HG02981 (cell line): ENCODE measurements around the gene SCAPER.
"Not testable (repeated sequence)": the region's sequence is repeated elsewhere in the genome, so short reads cannot be mapped to it uniquely, and the experiment has no call there.

Experiments
- ATAC-seq: cut with Tn5 transposase; IDR thresholded peaks from one replicate; pipeline ENCODE4 v1.9.1; 2021; ENCODE audit warnings: mild to moderate bottlenecking, moderate library complexity; ENCODE audit not compliant: unreplicated experiment

Gene SCAPER

DNA sequence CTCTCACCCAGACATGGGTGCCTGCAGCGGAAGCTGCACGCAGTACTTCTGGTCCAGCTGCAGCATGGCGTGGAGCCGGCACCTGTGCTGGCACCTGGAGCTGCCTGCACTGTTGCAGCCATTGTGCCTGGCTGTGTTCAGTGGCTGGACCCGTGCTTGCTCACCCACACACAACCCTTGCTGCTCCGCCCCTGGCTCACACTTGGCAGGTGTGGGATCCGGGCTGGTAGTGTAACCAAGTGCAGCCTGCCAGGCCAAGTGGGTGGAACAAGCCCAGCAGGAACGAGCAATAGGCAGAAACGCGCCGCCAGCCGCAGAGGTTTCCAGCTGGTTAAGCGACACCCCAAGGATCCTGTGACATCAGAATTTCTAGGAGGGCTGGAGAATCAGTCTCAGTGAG is 11.2 kb upstream of the SCAPER start:
- ATAC-seq, result no peak

GRCh38 chr15:76913737-76914136 is 8.6 kb upstream of the SCAPER start:
- ATAC-seq, result no peak

GRCh38 chr15:76912430-76912829 is 7.3 kb upstream of the SCAPER start:
- ATAC-seq, result no peak

- no peak for ATAC-seq
These were observed 715 bp upstream of the SCAPER start for GRCh38 chr15:76905855-76906254.

DNA sequence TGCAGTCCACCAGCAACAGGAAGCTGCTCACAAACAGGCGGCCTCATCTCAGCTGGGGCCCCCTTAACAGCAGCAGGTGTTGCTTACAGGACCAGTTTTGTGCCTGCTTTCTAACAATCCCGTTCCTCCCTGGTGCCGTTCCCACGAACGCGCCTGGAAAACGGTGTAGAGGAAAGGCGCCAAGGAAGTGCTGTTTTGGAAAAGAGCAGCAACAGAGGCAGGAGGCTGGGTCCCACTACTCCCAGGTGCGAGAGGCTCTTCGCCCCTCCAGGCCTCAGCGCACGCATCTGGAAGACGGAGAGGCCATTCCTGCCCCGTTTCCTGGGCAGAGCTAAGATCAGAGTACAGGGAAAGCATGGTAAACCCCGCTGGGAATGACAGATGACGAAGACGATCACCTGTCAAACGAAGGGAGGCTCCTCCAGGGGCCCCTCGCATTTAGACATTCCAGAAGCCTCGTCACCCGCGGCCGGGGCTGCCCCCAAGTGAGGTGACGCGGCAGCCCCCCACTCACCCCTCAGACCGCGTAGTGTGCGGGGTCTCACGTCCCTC is 603 bp downstream of the SCAPER start:
- no peak for ATAC-seq

GRCh38 chr15:76903251-76903681 is 1.9 kb downstream of the SCAPER start:
- no peak for ATAC-seq

DNA sequence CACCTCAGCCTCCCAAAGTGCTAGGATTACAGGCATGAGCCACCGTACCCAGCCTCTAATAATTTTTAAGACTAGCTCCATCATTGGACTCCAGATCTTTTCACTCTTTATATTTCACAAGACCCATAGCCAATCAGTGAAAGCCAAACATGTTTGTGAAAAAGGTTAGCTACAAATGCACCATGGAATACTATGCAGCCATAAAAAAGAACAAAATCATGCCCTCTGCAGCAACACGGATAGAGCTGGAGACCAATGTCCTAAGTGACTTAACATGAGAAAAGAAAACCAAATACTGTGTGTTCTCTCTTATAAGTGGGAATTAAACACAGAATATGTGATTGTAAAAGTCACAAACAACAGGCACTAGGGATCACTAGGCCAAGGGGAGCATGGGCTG is 3.2 kb downstream of the SCAPER start:
- no peak for ATAC-seq

DNA sequence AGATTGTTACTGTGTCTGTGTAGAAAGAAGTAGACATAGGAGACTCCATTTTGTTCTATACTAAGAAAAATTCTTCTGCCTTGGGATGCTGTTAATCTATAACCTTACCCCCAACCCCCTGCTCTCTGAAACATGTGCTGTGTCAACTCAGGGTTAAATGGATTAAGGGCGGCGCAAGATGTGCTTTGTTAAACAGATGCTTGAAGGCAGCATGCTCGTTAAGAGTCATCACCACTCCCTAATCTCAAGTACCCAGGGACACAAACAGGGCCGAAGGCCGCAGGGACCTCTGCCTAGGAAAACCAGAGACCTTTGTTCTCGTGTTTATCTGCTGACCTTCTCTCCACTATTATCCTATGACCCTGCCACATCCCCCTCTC is 5.2 kb downstream of the SCAPER start:
- ATAC-seq, result not testable (repeated sequence)

DNA sequence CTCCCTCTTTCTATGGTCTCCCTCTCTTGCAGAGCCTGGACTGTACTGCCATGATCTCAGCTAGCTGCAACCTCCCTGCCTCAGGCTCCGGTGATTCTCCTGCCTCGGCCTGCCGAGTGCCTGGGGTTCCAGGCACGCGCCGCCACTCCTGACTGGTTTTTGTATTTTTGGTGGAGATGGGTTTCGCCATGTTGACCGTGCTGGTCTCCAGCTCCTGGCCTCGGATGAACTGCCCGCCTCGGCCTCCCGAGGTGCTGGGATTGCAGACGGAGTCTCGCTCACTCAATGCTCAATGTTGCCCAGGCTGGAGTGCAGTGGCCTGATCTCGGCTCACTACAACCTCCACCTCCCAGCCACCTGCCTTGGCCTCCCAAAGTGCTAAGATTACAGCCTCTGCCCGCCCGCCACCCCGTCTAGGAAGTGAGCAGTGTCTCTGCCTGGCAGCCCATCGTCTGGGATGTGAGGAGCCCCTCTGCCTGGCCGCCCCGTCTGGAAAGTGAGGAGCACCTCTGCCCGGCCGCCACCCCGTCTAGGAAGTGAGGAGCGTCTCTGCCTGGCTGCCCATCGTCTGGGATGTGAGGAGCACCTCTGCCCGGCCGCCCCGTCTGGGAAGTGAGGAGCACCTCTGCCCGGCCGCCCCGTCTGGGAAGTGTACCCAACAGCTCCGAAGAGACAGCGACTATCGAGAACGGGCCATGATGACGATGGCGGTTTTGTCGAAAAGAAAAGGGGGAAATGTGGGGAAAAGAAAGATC is 5.8 kb downstream of the SCAPER start:
- not testable (repeated sequence) for ATAC-seq

GRCh38 chr15:76898102-76898501 is 7.0 kb downstream of the SCAPER start:
- ATAC-seq, result no peak

DNA sequence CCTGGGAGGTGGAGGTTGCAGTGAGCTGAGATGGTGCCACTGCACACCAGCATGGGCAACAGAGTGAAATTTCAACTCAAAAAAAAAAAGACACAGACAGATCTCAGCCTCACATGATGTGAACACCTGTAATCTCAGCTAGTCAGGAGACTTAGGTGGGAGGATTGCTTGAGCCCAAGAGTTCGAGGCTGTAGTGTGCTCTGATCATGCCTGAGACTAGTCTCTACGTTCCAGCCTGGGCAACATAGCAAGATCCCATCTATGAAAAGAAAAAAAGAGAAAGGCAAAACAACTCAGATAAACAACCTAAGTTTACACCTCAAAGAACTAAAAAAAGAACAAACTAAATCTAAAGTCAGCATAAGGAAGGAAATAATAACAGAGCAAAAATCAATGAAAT is 11.0 kb downstream of the SCAPER start:
- ATAC-seq, result no peak

GRCh38 chr15:76892836-76893235 is 12.3 kb downstream of the SCAPER start:
- ATAC-seq, result not testable (repeated sequence)

DNA sequence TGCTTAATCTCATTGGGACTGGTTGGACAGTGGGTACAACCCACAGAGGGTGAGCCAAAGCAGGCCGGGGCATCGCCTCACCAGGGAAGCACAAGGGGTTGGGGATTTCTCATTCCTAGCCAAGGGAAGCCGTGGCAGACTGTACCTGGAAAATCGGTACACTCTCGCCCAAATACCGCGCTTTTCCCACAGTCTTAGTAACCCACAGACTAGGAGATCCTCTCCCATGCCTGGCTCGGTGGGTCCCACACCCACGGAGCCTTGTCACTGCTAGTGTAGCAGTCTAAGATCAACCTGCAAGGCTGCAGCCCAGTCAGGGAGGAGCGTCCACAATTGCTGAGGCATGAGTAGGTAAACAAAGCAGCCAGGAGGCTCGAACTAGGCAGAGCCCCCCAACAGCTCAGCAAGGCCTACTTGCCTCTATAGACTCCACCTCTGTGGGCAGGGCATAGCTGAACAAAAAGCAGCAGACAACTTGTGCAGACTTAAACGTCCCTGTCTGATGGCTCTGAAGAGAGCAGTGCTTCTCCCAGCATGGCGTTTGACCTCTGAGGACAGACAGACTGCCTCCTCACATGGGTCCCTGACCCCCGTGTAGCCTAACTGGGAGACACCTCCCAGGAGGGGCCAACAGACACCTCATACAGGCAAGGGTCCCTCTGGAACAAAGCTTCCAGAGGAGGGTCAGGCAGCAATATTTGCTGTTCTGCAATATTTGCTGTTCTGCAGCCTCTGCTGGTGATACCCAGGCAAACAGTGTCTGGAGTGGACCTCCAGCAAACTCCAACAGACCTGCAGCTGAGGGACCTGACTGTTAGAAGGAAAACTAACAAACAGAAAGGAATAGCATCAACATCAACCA is 17.6 kb downstream of the SCAPER start:
- not testable (repeated sequence) for ATAC-seq

DNA sequence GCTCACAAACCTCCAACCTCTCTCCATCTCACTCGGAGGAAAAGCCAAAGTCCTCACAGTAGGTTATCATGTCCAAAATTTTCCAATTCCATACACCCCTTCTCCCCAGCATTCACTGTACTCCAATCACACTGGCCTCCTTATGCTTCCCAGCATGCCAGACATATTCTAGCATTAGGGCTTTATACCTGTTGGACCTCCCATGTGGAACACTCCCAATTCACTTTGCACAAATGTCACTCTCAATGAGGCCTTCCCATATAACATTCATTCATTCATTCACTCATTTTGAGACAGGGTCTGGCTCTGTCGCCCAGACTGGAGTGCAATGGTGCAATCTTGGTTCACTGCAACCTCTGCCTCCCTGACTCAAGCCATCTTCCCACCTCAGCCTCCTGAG is 19.9 kb downstream of the SCAPER start:
- no peak for ATAC-seq

DNA sequence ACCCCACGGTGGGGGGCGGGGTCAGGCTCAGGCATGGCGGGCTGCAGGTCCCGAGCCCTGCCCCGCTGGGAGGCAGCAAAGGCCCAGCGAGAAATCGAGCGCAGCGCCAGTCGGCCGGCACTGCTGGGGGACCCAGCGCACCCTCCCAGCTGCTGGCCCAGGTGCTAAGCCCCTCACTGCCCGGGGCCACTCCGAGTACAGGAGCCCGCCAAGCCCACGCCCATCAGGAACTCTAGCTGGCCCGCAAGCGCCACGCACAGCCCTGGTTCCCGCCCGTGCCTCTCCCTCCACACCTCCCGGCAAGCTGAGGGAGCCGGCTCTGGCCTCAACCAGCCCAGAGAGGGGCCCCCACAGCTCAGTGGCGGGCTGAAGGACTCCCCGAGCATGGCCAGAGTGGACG is 29.2 kb downstream of the SCAPER start:
- no peak for ATAC-seq

DNA sequence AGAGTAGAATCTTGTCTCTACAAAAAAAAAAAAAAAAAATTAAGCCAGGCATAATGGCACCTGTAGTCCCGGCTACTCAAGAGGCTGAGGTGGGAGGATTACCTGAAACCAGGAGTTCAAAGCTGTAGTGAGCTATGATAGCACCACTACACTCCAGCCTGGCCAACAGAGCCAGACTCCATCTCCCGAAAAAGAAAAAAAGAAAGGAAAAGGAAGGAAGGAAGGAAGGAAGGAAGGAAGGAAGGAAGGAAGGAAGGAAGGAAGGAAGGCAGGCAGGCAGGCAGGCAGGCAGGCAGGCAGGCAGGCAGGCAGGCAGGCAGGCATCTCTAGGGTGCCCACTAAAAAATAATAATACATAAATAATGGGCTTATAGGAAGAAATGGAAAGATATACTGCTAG is 32.1 kb downstream of the SCAPER start:
- ATAC-seq, result not testable (repeated sequence)

DNA sequence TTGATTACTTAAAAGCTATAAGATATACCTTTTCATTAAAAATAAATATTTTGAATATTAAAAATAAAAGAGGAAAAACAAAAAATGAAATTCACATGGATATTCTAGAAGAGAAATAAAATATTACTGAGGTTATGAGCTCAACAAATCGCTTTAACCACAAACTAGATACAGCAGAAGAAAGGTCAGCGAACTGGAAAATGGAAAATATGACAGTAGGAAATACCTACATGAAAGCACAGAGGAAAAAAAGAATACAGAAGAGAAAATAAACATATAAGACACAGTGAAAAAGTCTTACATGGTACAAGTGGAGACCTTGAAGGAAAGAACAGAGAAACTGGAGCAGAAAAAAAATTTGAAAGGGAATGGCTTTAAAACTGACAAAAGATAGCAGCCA is 33.2 kb downstream of the SCAPER start:
- ATAC-seq, result no peak

DNA sequence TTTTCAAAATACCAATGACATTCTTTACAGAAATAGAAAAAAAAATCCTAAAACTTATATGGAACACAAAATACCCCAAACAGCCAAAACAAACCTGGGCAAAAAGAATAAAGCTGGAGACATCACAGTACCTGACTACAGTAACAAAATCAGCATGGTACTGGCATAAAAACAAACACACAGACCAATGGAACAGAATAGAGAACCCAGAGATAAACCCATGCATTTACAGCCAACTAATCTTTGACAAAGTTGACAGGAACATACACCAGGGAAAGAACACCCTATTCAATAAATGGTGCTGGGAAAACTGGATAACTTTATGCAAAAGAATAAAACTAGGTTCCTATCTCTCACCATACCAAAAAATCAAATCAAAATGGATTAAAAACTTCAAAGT is 36.4 kb downstream of the SCAPER start:
- ATAC-seq, result no peak

GRCh38 chr15:76866716-76867321 is 38.3 kb downstream of the SCAPER start:
- ATAC-seq, result no peak

DNA sequence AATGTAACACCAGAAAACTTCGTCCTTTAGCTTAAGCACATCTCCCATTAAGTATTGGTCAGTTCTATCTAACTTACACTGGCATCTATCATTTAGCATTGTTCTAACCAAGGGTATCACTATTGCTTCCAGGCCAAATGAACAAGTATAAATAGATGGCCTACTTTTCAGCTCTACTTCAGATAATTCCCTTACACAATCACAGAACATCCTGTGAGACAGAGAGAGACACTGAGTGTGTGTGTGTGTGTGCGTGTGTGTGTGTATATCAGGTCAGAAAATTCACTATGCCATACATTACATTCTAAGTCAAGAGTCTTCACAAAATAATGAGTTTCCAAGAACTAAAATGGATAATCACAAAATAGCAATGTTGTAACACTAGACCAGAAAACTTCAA is 39.1 kb downstream of the SCAPER start:
- ATAC-seq, result no peak

DNA sequence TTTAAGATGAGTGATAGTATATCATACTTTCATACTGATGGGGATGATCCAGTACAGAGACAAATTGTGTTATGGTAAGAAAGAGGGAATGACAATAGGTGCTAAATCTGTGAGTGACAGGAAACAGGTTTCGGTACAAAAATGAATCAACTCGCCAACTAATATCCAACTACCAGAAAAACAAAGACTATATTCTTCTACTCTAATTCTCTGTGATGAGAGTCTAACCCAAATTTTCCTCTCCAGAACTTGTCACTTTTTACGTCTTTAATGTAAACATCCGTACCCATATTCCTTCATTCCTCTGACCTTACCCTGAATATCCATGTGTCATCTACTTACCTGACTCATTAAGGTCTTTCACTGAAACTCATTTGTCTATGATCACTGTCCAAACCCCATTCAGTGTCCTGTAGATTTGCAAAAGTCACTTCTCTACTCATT is 39.6 kb downstream of the SCAPER start:
- no peak for ATAC-seq
